Measurements from ENCODE around the gene MTUS2. TPM values are rescaled to one million over a fixed set of nuclear protein-coding genes. Genes with fewer than 3 reads are reported as not detected.
A peak's percentile ranks its signal among the peaks of the same experiment; 100 is the strongest.

Gene MTUS2
- not detected in 2 replicates for total RNA-seq

DNA sequence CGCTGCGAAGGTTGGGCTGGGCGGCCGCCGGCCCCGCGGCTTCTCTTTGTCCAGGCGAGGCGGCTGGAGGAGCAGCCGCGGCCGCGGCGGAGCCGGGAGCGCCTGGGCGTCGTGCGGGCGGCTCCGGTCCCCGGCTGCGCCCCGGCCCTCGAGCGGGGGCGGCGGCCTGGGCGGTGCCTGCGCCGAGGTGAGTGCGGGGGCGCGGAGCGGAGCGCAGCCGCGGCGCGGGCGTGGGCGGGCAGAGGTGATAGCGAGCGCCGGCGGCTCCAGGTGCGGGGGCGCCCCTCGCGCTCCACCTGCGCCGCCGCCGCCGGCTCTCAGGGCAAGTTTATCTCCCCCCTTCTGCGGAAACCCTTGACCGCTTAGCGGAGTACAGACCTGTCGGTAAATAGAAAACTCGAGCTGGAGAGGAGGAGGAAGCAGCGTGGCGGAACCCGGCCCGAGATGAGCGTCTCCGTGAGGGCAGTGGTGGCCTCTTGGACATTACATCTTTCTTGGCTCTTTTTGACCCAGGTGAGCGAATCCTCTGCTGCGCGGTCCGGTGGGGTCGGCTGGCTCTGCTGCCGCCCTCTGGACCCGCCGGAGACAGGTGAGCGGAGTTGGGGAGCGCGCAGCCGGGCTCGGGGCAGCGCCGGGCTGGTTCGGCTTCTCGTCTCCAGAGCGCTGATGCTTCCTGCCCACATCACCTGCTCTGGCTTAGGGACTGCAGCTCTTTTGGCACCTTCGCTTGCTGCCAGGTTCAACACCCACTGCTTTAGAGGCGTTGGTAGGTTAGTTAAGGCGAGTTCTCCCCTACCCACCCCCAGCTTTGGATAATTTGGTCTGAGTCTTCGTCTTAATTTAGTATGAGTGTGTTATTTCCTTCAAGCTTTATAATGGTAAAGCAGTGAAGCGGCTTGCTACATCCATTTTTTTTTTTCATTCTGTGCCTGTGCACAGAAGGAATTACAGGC, at the start of gene MTUS2:
MTUS2 (plus strand) TSS at position 241 of the 953 bp plus-strand sequence.
- no peak for DNase-seq

DNA sequence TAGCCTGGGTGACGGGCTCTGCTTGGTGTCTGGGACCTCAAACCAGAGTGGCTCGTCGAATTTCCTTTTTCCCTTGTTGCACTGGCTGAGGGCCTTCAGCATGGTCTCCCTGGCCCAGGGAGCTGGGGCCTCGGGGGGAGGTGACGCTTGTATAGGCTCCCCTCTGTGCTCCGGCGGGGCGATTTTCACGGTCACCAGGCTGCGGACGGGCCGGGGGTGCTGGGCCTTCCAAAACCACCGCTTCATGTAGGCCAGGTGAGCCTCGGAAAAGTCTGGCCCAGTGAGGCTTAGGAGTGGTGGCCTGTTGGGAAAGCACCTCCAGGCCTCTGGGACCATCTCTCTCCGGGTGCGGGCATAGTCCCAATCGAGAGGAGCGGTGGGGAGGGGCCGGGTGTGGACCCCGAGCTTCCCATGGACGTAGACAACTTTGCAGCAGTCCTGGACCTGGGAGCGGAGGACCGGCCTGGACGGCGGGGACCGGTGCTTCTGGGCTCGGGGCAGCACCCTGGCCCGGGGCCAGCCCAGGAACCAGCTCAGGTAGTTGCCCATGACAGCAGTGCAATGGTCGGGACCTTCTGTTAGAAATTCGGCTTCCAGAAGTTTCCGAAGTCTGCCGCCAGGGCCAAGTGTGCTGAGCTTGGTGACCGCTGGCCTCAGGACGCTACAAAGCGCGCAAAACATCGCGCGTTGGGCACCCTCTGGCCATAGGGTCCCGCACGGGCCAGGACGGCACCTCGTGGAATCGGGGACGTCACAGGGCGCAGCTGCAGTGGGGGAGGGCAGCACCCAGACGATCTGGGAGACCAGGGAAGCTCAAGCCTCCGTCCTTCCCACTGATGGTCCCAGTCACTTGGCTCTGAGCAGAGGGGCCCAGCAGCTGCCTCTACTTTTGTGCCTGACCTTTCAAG, 41.6 kb upstream of the MTUS2 start:
- no peak for DNase-seq

DNA sequence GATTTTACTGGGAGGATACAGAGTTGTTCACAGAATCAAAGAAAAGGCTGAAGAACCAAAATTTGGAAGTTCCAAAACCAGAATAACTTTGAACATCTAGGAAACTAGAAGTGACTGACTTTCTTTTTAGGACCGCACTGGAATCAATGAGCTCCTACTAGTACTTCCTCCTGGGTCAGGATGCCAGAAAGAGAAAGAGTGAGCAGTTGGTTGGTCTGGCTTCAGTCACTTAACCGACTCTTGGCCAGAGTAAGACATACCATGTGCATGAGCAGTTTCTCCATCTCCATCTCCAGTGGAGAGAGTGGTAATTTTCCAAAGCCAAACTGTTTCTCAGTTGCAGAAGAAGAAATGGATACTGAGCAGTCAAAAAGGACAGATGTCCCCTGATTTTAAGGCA, 27.1 kb upstream of the MTUS2 start:
- no peak for DNase-seq

DNA sequence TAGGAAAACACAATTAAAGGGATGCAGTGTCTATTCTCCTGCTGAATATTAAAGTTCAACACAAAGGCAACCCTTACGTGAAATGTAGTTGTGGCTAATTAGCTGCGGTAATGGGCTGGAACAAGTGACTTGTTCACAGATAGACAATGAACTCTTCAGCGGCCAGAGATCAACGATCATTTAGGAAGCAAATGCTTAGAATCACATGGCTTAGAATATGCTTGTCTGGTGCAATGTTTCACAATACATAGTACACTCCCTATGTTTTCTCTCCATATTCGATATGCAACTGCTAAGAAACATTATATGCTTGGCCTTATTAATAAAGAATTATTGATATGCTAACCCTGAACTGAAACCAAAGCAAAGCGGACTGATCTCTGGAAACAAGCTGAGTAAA, 25.7 kb upstream of the MTUS2 start:
- DNase-seq: no peak

DNA sequence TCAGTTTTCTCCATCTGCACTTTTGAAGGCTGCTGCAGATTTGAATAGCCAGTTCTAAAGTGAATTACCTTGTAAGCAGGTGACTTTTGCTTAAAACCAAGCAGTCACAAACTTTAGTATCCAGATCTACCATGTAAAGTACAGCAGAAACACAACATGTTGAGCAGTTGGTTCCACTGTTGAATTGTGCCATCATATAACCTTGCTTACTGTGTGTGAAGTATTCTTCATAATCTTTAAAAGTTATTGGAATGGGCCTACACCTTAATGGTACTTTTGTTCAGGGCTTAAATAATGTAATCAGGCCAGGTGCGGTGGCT, 23.2 kb upstream of the MTUS2 start:
- no peak for DNase-seq

DNA sequence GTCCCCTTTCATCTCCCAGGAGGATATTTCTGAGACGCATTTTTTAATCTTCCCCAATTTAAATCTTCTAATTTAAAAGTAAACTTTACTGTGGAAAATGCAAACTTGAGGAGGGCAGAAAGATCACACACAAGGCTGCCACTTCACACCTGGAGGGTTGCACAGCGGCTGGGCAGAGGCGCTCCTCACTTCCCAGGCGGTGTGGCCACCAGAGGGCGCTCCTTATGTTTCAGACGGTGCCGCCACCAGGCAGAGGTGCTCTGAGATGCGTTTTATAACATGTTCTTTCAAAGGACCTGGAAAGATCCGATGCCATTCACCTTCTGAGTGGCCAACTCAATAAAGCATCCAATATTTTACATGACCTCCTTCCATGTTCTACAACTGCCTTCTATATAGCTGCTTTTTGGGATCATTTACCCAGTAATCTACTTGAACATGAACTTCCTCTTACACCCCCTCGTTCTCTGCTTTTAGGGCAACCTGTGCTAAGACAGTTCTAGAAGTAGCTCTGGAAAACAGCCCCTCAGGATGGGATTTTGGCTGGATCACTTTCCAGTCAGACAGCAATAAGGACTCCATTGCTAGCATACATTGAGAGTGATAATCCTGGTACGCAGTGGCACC, 14.8 kb upstream of the MTUS2 start:
- DNase-seq: peak; percentile 35

DNA sequence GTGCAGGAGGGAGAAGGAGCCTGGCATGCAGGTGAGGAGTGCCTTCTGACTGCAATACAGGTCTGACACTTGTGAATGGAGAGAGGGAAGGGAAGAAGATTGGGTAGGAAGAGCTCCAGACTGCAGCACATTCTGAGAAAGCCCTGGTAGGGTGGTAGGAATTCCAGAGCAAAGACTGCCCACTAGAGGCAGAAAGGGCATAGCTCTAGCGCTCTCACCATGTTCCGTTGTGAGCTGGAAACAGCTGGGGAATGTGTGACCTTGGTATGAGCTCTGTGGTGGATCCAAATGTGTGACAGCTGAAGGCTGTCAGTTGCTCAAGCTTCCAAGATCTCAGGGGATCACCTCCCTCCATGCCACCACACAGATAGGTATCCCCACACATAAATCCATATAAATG, 2.9 kb upstream of the MTUS2 start:
- no peak for DNase-seq

DNA sequence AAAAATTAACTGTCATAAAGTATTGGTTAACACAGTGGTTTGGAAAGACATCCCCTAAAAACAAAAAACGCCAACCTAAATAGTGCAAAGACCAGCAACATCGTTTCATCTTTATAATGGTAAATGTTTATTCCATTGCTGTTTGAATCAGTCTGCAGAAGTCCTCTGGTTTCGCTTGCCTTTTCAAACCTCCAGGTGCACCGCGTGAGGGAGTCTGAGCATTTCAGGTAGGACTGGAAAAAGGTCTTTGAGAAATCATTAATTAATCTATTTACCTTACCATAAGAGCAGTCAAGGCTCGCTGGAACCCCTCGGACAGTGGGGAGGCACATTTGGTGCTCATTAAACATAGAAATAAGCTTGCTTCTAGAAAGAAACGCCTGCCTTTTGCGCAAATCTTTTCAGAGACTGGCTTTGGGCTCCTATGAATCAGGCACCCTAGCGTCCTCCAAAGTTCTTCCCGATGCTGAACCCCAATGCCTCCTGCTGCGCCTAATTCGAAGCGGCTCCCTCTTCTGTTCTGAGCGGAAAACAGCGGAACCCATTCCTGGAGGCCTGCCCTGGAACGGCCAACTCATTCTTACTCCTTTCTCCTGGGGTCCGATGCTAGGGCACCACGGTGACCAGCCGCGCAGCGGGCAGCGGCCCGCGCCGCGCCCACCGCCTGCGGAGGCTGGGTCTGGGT, 951 bp upstream of the MTUS2 start:
- peak; percentile 27 for DNase-seq

DNA sequence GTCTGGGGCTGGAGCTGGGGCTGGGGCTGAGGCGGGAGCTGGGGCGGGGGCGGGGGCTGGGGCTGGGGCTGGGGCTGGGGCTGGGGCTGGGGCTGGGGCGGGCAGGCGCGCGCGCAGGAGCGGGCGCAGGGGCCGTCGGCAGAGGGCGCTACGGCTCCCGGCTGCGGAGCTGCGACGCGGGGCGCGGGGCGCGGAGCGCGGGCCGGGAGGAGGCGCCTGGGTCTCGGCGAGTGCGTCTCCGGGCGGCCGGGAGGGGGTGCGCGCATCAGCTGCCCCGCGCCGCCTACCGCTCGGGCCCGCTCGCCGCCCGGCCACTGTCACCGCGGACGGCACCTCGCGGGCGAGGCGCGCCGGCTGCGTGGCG, 422 bp upstream of the MTUS2 start:
- peak; percentile 73 for DNase-seq

DNA sequence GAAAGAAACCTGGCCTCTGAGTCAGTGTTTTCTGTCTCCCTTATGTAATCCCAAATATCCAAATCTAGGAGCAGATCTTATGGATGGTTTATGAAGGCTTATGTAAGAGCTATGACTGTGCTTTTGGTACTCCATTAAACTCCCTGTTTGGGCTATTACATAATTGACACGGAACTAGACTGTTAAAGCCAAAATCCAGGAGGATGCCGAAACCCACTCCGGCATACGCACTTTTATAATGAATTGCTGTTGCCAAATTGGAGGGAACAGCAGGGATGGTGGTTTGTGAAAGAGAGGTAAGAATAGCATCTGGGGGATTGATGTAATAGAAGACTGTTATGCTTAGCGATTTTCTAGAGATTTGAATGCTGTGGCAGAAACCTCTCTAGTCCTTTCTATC, 2.0 kb downstream of the MTUS2 start:
- no peak for DNase-seq

DNA sequence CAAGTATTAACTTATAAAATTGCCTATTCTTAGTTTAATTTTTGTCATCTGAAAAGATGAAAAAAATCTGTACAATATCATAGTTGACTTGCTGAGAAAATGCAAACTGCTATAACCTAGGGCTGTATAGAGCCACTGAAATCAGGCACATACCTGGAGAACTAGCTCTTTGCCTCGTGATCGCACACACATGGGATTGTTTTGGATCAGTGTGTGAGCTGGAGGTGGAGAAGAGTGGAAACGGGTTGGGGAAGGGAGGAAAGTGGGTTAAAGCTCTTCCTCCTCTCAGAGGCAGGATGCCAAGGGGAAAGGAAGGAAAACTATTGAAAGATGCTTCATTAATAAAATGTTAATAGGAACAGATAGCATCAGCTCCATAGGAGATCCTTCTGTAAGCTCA, 2.7 kb downstream of the MTUS2 start:
- DNase-seq: no peak

DNA sequence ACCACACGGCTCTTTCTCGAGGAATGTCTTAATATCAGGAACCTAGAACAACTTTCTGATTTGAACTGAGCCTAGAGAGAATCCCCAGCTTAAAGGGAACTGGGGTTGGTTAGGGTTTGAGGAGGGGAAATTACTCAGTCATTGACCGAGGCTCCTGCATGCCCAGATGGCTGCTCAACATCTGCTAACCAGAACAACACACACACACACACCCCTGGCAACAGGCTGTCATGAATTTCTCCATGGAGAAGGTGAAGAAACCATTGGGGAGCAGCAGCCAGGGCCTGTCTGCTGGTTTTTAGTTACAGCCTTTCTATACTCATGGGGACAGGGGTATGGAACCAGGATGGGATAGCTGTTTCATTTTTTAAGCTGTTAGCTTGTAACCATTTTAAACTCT, 5.2 kb downstream of the MTUS2 start:
- no peak for DNase-seq

DNA sequence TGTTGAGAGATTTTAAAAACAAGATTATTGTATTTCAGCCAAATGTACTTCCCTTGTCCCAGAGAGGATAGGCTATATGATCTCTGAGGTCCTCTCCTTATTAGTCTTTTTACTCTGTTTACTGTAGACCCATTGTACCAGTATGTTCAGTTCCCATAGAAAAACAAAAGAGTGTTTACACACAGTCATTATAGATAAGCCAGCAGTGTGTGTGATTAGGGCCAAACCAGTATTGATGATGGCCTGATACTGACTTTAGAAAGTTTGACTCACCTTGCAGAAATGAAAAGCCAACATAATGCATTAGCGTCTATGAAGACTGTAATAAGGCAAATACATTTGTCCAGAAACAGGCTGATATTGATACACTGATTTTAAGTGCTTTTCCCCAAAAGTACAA, 6.2 kb downstream of the MTUS2 start:
- no peak for DNase-seq

DNA sequence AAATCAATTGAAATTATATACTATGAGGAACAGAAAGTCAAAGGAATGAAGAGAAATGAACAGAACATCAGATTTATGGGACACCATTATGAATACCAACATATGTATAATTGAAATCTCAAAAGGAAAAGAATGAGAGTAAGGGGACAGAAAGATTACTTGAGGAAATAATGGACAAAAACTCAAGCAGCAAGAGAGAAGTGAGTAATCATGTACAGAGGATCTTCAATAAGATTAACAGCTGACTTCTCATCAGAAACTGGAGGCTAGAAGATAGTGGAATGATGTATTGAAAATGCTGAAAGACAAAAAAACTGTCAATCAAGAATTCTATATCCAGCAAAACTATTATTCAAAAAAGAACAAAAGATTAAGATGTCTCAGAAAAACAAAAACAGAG, 10.4 kb downstream of the MTUS2 start:
- no peak for DNase-seq

DNA sequence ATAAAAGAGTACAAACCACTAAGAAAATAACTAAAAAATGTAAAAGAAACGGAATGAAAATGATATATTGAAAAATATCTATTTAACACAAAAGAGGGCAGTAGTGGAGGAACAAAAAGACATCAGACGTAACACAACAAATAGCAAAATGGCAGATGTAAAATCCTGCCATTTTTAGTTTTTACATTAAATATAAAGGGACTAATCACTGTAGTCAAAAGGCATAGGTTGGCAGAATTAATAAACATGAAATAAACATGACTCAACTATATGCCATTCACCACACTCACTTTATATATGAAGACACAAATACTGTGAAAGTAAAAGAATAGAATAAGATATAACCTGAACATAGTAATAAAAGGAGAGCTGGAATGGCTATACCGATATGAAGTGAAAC, 11.0 kb downstream of the MTUS2 start:
- DNase-seq: no peak

DNA sequence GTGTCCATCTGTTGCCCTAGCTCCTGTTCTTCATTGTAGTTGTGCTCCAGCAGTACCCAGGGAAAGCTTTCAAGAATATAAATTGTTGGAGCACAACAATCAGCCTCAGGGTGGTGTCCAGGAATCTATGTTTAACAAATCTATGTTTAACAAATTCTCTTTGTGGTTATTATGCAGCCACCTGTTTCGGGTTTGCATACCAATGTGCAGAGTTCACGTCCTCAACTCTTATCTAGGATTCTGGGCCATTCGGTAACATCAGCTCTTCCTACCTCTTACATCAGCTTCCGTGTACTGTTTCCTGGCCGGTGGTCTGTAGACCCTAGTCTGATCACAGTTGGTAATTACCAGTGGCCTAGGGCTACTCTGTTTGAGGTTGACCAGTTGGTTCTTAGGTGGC, 17.0 kb downstream of the MTUS2 start:
- DNase-seq: no peak

DNA sequence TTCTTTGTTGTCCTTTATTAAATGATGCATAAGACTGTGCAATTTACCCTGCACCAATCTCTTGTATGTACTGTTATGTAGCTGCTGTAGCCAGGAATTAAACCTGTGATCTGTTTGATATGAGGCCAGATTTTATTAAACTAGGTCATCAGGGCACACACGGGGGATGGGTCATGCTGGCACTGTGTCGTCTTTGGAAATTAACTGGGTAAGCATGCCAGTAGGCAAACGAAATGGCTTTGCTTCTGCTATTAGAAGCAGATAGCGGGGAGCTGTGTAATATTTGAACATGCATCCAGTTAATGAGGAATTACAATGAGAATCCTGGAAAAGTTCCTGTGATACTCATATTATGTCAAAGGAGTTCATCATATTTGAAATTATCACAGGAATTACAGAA, 23.5 kb downstream of the MTUS2 start:
- DNase-seq: no peak

DNA sequence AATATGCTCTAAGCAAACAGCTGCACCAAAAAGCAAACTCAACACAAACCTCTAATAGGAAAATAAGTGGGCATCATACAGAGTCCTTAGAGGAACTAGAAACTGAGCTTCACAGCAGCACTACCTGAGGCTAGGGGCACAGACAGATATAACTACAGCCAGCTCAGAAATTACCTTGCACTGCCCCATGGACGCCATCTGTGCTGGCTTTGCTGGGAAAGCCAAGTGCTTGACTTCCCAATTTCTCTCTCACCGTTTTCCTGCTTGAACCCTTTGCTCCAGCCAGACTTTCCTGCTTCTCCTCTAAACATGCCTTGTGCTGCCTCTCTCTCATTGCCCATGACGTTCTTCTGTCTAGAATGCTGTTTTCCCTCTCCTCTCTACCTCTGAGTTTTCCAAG, 29.3 kb downstream of the MTUS2 start:
- no peak for DNase-seq

DNA sequence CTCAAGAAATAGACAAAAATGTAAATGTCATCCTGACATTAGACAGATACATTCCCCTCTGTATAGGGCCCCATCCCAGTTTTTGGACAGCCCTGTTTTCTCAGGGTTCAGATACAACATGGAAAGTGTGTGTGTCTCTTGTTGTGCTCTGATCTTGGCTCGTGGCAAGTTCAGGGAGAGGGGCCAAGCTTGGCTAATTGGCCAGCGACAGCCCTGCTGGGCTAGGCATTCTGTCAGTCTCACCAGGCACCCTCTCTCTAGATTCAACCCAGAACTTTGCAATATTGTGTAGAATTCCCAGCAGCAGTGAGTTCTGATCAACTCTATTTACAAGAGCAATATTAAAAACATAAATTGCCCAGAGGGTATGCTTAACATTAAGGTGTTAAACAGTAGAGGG, 30.1 kb downstream of the MTUS2 start:
- DNase-seq: no peak

DNA sequence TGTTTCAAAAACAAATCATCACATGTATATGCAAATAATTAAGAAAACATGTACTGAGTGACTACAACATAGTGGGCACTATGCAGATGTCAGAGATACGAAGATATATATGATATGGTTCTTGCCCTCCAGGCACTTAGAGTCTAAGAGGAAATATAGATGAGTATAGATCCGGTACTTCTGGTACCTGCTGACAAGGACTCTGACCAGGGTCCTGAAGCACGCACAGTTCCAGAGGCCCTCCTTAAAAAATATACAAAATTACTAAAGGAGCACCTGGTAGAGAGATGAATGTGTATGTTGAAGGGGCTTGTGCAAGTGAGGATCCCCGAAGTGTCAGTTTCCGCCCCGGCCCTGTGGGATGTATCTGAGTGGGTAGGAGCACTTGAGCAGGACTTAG, 31.3 kb downstream of the MTUS2 start:
- no peak for DNase-seq

DNA sequence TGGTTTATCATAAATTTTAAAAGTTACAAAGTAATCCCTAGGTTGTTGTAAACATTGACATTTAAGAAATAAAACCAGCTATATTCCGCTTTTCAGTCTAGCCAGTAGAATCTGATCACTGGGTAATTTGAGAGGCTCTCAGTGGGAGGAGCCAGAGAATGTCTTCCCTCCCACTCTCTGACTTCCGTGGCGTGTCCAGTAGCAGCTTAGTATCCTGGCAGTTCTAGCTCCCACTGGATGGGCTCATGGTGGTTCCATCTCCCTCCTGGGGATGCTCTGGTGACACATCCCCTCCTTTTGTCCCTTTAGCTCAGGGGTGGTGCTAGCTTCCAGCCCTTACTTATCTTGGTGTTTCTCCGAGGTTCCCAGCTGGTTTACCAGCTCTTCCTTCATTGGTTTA, 34.5 kb downstream of the MTUS2 start:
- no peak for DNase-seq

DNA sequence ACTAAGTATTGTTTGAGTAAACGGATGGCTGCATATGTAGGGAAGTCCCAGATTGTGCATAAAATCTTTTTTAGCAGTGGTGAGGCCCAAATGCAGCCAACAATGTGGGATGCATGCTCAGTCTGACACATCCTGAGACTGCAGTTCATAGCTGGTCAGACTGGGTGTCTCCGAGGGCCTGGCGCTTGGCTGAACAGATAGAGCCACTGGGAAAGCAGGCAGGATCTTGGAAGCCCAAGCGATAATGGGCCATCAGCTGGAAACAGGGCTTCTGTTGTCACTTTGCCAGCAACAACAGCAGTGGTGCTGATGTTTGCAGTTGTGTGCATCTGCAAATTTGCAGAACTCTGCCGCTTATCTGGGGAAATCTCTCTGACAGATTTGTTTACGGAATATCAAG, 36.1 kb downstream of the MTUS2 start:
- DNase-seq: no peak

DNA sequence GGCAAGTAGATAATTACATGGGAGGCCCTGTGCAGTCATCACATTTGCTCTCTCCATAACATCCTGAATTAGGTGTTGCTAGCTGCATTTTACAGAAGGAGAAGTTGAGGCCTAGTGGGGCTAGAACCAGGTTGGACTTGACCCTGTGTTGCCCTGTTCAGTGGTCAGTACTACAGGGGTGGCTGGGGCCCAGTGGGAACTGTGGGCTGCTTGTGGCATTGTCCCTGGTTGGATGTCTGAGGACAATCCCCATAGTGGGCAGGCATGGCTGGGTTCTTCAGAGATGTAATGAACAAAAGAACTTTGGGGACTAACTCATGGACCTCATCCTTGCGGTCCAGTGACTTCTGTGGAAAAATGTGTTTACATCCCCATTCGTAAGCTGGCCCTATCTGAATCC, 38.9 kb downstream of the MTUS2 start:
- no peak for DNase-seq

Measured in dermis blood vessel endothelial cell (primary cell).